ENCODE measurements around the gene MAP1A. TPM values are rescaled to one million over a fixed set of nuclear protein-coding genes. Genes with fewer than 3 reads are reported as not detected.

The MAP1A gene
- total RNA-seq, 1 experiment from 2014 or later = 10.3 TPM

Other genes with a start within 250 kb of the MAP1A start
- gene TGM7, start 215.4 kb upstream of the MAP1A start, total RNA-seq (2014; rRNA removed; shearing (Covaris generic)) = not detected in 2 replicates
- 17.4 and 18.5 TPM in 2 replicates for gene LCMT2, start 187.0 kb upstream of the MAP1A start, total RNA-seq (2014; rRNA removed; shearing (Covaris generic))
- gene ZSCAN29, start 146.6 kb upstream of the MAP1A start, total RNA-seq (2014; rRNA removed; shearing (Covaris generic)) = 27.8 and 30.8 TPM in 2 replicates
- 16.2 and 20.3 TPM in 2 replicates for gene TUBGCP4, start 146.5 kb upstream of the MAP1A start, total RNA-seq (2014; rRNA removed; shearing (Covaris generic))
- gene TP53BP1, start 24.5 kb upstream of the MAP1A start, total RNA-seq (2014; rRNA removed; shearing (Covaris generic)) = 44.1 and 44.6 TPM in 2 replicates
- gene PPIP5K1, start 72.6 kb downstream of the MAP1A start, total RNA-seq (2014; rRNA removed; shearing (Covaris generic)) = 14.3 and 15.6 TPM in 2 replicates
- gene CKMT1B, start 76.4 kb downstream of the MAP1A start, total RNA-seq (2014; rRNA removed; shearing (Covaris generic)) = 0.43 TPM in 1 of 2 replicates, not detected in the other
- gene STRC, start 101.2 kb downstream of the MAP1A start, total RNA-seq (2014; rRNA removed; shearing (Covaris generic)) = 0.13 and 0.42 TPM in 2 replicates
- gene CATSPER2, start 131.2 kb downstream of the MAP1A start, total RNA-seq (2014; rRNA removed; shearing (Covaris generic)) = 1.3 and 1.4 TPM in 2 replicates
- 0.20 TPM in 1 of 2 replicates, not detected in the other for gene CKMT1A, start 176.3 kb downstream of the MAP1A start, total RNA-seq (2014; rRNA removed; shearing (Covaris generic))
- 204 and 229 TPM in 2 replicates for gene PDIA3, start 228.8 kb downstream of the MAP1A start, total RNA-seq (2014; rRNA removed; shearing (Covaris generic))

Data from SJCRH30 (cell line).